CD14-positive monocyte (primary cell): ENCODE data around the gene CLDN18. TPM values are rescaled to one million over a fixed set of nuclear protein-coding genes. Genes with fewer than 3 reads are reported as not detected.

Experiments used
- DNase-seq, 3 donors: peaks; one replicate each; pipeline ENCODE4 v3.0.0-alpha.2; 2011 to 2022
- H2AFZ ChIP-seq: 2 replicates; pipeline ENCODE4 v1.6.0; 2012; ENCODE audit warnings: mild to moderate bottlenecking, low read depth, low read length, inconsistent platforms; ENCODE audit not compliant: insufficient read depth, poor library complexity, severe bottlenecking
- H3K27ac ChIP-seq, 2 donors: 1 replicate in 1 of 2; 2 replicates in 1 of 2; pipeline ENCODE4 v1.5.1; 2012 to 2013; ENCODE audit warnings: low read length in 2 of 2, control low read depth in 1 of 2, inconsistent platforms in 1 of 2, low read depth in 1 of 2, mild to moderate bottlenecking in 1 of 2
- H3K27me3 ChIP-seq, 2 donors: one replicate each; pipeline versions ENCODE4 v1.6.0 to v1.6.1; 2011 to 2013; ENCODE audit warnings: low read length in 2 of 2; ENCODE audit not compliant: control insufficient read depth in 2 of 2, insufficient read depth in 2 of 2
- H3K36me3 ChIP-seq, 2 donors: replicated peaks in 1 of 2; 1 replicate in 1 of 2; 2 replicates in 1 of 2; pipeline versions ENCODE4 v1.5.1 to v1.6.1; 2012 to 2013; ENCODE audit warnings: low read length in 2 of 2, control low read depth in 1 of 2, inconsistent platforms in 1 of 2, mild to moderate bottlenecking in 1 of 2; ENCODE audit not compliant: insufficient read depth in 2 of 2, control insufficient read depth in 1 of 2
- H3K4me1 ChIP-seq, 2 donors: 1 replicate in 1 of 2; 2 replicates in 1 of 2; pipeline versions ENCODE4 v1.5.1 to v1.6.1; 2012 to 2013; ENCODE audit warnings: low read length in 2 of 2, control low read depth in 1 of 2, inconsistent platforms in 1 of 2, mild to moderate bottlenecking in 1 of 2, moderate library complexity in 1 of 2; ENCODE audit not compliant: insufficient read depth in 2 of 2, control insufficient read depth in 1 of 2
- H3K4me2 ChIP-seq: replicated peaks from 2 replicates; pipeline ENCODE3; 2012; ENCODE audit warnings: low read length, moderate library complexity, mild to moderate bottlenecking; ENCODE audit not compliant: poor library complexity, severe bottlenecking; ENCODE audit errors: extremely low read depth
- H3K4me3 ChIP-seq, 3 experiments: fragments of 200-600 bp in 1 of 3; sonication (generic) in 1 of 3; replicated peaks in 1 of 3; 1 replicate in 2 of 3; 2 replicates in 1 of 3; pipeline ENCODE4 v1.5.1; 2011 to 2013; ENCODE audit warnings: low read length in 3 of 3, mild to moderate bottlenecking in 3 of 3, control low read depth in 2 of 3, low read depth in 2 of 3, inconsistent platforms in 1 of 3, moderate library complexity in 1 of 3
- H3K79me2 ChIP-seq: 2 replicates; pipeline ENCODE4 v1.6.0; 2012; ENCODE audit warnings: mild to moderate bottlenecking, control low read depth, inconsistent platforms, low read length, moderate library complexity; ENCODE audit not compliant: insufficient read depth
- H3K9ac ChIP-seq: 2 replicates; pipeline ENCODE4 v1.6.0; 2017; ENCODE audit warnings: low read length, mild to moderate bottlenecking; ENCODE audit not compliant: insufficient read depth, poor library complexity, severe bottlenecking
- H3K9me3 ChIP-seq, 2 donors: replicated peaks in 1 of 2; 1 replicate in 1 of 2; 2 replicates in 1 of 2; pipeline versions ENCODE4 v1.5.1 to v1.6.1; 2012 to 2013; ENCODE audit warnings: low read length in 2 of 2, control low read depth in 1 of 2; ENCODE audit not compliant: control insufficient read depth in 1 of 2, insufficient read depth in 1 of 2
- H4K20me1 ChIP-seq: 2 replicates; pipeline ENCODE4 v1.6.0; 2012; ENCODE audit warnings: mild to moderate bottlenecking, low read length, control low read depth, moderate library complexity; ENCODE audit not compliant: insufficient read depth
- H3K27ac Mint-ChIP-seq, 7 donors: one replicate each; pipeline ENCODE4 v1.8.0; 2020; ENCODE audit warnings: mild to moderate bottlenecking in 7 of 7, mixed read lengths in 7 of 7, moderate library complexity in 6 of 7, inconsistent platforms in 2 of 7
- H3K27me3 Mint-ChIP-seq, 3 donors: one replicate each; pipeline ENCODE4 v1.8.0; 2021 to 2022; ENCODE audit warnings: low read depth in 3 of 3, mild to moderate bottlenecking in 3 of 3, mixed read lengths in 3 of 3, moderate library complexity in 3 of 3, inconsistent platforms in 1 of 3
- H3K36me3 Mint-ChIP-seq, 2 donors: one replicate each; pipeline ENCODE4 v1.8.0; 2020; ENCODE audit warnings: mixed read lengths in 2 of 2, inconsistent platforms in 1 of 2, mild to moderate bottlenecking in 1 of 2
- H3K4me1 Mint-ChIP-seq: one replicate; pipeline ENCODE4 v1.8.0; 2020; ENCODE audit warnings: mild to moderate bottlenecking, mixed read lengths
- H3K4me3 Mint-ChIP-seq, 2 donors: one replicate each; pipeline ENCODE4 v1.8.0; 2020; ENCODE audit warnings: mild to moderate bottlenecking in 2 of 2, mixed read lengths in 2 of 2, moderate library complexity in 1 of 2
- H3K9me3 Mint-ChIP-seq, 7 donors: one replicate each; pipeline ENCODE4 v1.8.0; 2020 to 2022; ENCODE audit warnings: mixed read lengths in 7 of 7, mild to moderate bottlenecking in 6 of 7, moderate library complexity in 6 of 7, inconsistent platforms in 2 of 7
- WGBS: methylation state at CpG from one replicate; pipeline ENCODE4 v1.1.5; 2013; ENCODE audit warnings: missing lambda C conversion rate; ENCODE audit not compliant: insufficient coverage; 5-methylcytosine and 5-hydroxymethylcytosine counted together
- intact Hi-C, 2 donors: fragments of 100-400 bp; cut with micrococcal nuclease; formaldehyde crosslinking; loops; one replicate each; pipeline versions ENCODE4 v1.15.0 to v1.15.1; 2023
- polyA plus RNA-seq, 3 donors: library from polyadenylated mRNA; depleted of rRNA in 1 of 3; unstranded in 2 of 3; stranded (reverse) in 1 of 3; fragments of 300-500 nt in 2 of 3; fragments of >200 nt in 1 of 3; fragmentation: Illumina TruSeq in 2 of 3; gene quantifications; 1 replicate in 2 of 3; 2 replicates in 1 of 3; pipeline ENCODE4 v1.2.3, GENCODE V29; 2012 to 2021
- TF ChIP-seq, protein P1 (sequence below): fragments of 200-600 bp; IDR thresholded peaks from one replicate; pipeline ENCODE4 v1.8.0; 2022; ENCODE audit warnings: antibody characterized with exemption, mild to moderate bottlenecking

Gene CLDN18
- polyA plus RNA-seq, 3 donors: not detected

DNA sequence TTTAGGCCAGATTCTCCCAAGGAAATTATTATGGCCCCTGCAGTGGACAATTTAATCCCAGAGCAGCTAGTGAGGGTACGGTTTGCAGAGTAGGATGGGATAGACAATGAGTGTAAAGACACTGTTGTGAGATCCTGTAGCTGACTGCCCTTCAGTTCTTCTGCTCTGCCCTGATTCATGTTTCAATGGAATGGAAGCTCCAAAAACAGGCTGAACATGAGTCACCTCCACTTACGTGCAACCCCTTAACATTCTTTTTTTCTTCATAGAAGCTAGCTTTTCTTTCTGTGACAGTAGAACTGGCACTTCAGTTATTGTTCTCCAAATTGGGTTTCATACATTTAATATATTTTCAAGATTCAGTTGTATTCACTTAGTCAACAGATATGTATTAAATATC, 32.1 kb downstream of the CLDN18 start:
- Mint-ChIP-seq H3K4me1 (no peaks in the 10 kb centered on the region), H3K9me3 (no peaks in the 10 kb centered on the region), H3K27ac (no peak overlapping the region), H3K36me3 (no peaks in the 10 kb centered on the region), H3K27me3 (peaks cover 0 to 3% (median 0%) of the 10 kb centered on the region in 3 donors), H3K4me3 (no peak overlapping the region)
- Histone ChIP-seq H3K9me3 (no peaks in the 10 kb centered on the region), H3K79me2 (no peaks in the 10 kb centered on the region), H3K27ac (no peak overlapping the region), H3K4me1 (no peaks in the 10 kb centered on the region), H3K9ac (no peak overlapping the region), H3K4me3 (no peak overlapping the region), H4K20me1 (no peaks in the 10 kb centered on the region), H3K27me3 (no peaks in the 10 kb centered on the region), H3K36me3 (no peaks in the 10 kb centered on the region), H3K4me2 (no peak overlapping the region), H2AFZ (no peak overlapping the region)
- TF ChIP-seq, protein P1, sequence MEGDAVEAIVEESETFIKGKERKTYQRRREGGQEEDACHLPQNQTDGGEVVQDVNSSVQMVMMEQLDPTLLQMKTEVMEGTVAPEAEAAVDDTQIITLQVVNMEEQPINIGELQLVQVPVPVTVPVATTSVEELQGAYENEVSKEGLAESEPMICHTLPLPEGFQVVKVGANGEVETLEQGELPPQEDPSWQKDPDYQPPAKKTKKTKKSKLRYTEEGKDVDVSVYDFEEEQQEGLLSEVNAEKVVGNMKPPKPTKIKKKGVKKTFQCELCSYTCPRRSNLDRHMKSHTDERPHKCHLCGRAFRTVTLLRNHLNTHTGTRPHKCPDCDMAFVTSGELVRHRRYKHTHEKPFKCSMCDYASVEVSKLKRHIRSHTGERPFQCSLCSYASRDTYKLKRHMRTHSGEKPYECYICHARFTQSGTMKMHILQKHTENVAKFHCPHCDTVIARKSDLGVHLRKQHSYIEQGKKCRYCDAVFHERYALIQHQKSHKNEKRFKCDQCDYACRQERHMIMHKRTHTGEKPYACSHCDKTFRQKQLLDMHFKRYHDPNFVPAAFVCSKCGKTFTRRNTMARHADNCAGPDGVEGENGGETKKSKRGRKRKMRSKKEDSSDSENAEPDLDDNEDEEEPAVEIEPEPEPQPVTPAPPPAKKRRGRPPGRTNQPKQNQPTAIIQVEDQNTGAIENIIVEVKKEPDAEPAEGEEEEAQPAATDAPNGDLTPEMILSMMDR: no peak
- WGBS: 100% methylated on average over 1 of the region's 2 CpGs
- no peak for DNase-seq
- intact Hi-C loops: no loop called here

DNA sequence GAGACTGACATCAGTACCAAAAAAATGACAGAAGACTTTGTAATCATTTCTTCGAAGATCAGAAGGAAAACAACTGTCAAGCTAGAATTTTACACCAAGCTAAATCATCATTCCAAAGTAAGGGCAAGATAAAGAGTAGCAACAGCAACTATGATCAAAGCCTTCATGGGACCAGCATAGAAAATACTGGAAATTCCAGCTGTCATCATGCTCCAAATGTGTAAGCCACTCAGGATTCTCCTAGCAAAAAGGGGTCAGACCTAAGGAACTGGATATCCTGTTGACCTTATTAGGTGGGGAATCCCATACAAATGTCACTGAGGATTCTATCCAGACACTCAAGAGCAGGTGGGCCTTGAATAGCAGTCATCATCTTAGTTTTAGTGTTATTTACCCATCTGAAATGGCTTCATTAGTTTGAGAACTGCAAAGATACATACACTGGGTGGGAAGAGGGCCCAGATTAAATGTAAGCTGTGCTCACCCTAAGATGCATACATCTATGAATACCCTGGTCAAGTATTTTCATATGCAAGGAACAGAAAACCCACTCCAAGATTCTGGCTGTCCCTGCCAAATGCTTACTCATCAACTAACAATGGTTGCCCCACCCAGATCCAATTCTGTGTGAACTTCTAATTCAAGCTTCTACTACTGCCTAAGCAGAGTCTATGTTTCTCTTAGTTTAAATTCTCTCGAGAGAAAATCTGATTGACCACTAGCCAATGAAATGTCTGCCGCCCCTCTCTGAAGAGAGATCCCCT, 33.5 kb downstream of the CLDN18 start:
- 100% methylated on average over 2 of the region's 3 CpGs for WGBS
- DNase-seq: no peak
- H3K36me3 Mint-ChIP-seq: no peaks in the 10 kb centered on the region
- H3K4me1 ChIP-seq: no peaks in the 10 kb centered on the region
- no peak overlapping the region for H3K4me3 ChIP-seq
- no peak overlapping the region for H3K4me3 Mint-ChIP-seq
- H3K27me3 ChIP-seq: no peaks in the 10 kb centered on the region
- no peak overlapping the region for H3K27ac ChIP-seq
- no peaks in the 10 kb centered on the region for H3K36me3 ChIP-seq
- H3K9me3 Mint-ChIP-seq: no peaks in the 10 kb centered on the region
- no peaks in the 10 kb centered on the region for H3K9me3 ChIP-seq
- no peak overlapping the region for H2AFZ ChIP-seq
- H3K4me1 Mint-ChIP-seq: no peaks in the 10 kb centered on the region
- no peak overlapping the region for H3K9ac ChIP-seq
- no peaks in the 10 kb centered on the region for H3K79me2 ChIP-seq
- intact Hi-C loops: no loop called here
- no peaks in the 10 kb centered on the region for H4K20me1 ChIP-seq
- H3K27me3 Mint-ChIP-seq: peaks cover 0 to 3% (median 0%) of the 10 kb centered on the region in 3 donors
- TF ChIP-seq, protein P1: no peak
- no peak overlapping the region for H3K4me2 ChIP-seq
- no peak overlapping the region for H3K27ac Mint-ChIP-seq
